Measurements from ENCODE around the gene MORN2. TPM values are rescaled to one million over a fixed set of nuclear protein-coding genes. Genes with fewer than 3 reads are reported as not detected.

MORN2 gene
- total and polyA plus RNA-seq, 2 donors (not counting 3 experiments of a cell fraction or from before 2014, with no cell fraction given): 11.6 to 15.0 TPM

- dilution Hi-C loops (cut with MboI; ENCODE audit: extremely low pct_ligation_motif_present, low sequenced_read_pairs): no loop called here
- H3K27me3 ChIP-seq (ENCODE audit: control insufficient read depth in 2 of 2, insufficient read depth in 2 of 2, low read length in 2 of 2): no peaks in the 10 kb centered on the region
- no TSS peak for BruUV-seq (replicated peaks)
- H3K9me1 ChIP-seq (replicated peaks; ENCODE audit: control insufficient read depth, extremely low read depth, insufficient read depth, low read length): no peaks in the 10 kb centered on the region
- DNase-seq (ENCODE audit: low read depth, low spot score) (peak; percentile 40), FAIRE-seq (peak; percentile 31)
- no peaks in the 10 kb centered on the region for H4K20me1 ChIP-seq (replicated peaks; ENCODE audit: control insufficient read depth, extremely low read depth, insufficient read depth, low read length)
- H3K36me3 ChIP-seq (ENCODE audit: control insufficient read depth in 2 of 2, extremely low read depth in 1 of 2, insufficient read depth in 2 of 2, low read length in 2 of 2): peaks cover 0 to 2% of the 10 kb centered on the region in 2 experiments
- no peaks in the 10 kb centered on the region for H3K79me2 ChIP-seq (ENCODE audit: control insufficient read depth, insufficient read depth, low read length)
- H3K27ac ChIP-seq (ENCODE audit: insufficient read depth, low read depth, low read length): no peak overlapping the region
- no peak overlapping the region for H2AFZ ChIP-seq (ENCODE audit: low read depth, low read length)
- no peak overlapping the region for H3K9ac ChIP-seq (replicated peaks; ENCODE audit: extremely low read depth, insufficient read depth, low read length)
- no peak overlapping the region for H3K4me3 ChIP-seq (replicated peaks in 1 of 3; ENCODE audit: insufficient read depth in 1 of 3, low read depth in 1 of 3, low read length in 3 of 3)
- H3K4me1 ChIP-seq (ENCODE audit: control insufficient read depth, extremely low read depth, insufficient read depth, low read length): no peaks in the 10 kb centered on the region
- POLR2A ChIA-PET: interaction anchor here (1.5 kb wide), 1 partner anchor 84 kb away, joined by 8 read pairs; the partner anchor contains the start of gene SRSF7
- no peak for TF ChIP-seq JUN (IDR thresholded peaks at IDR 0.05; ENCODE audit: borderline replicate concordance, insufficient read depth, insufficient read length, low read depth)
- no peak for TF ChIP-seq GATA2 (IDR thresholded peaks at IDR 0.05; ENCODE audit: insufficient read depth, insufficient read length, low read depth, low read length)
- peak; percentile 17 to 35 for TF ChIP-seq CTCF (IDR thresholded peaks at IDR 0.05; ENCODE audit: extremely low read depth in 1 of 2, insufficient read depth in 1 of 2, low read depth in 1 of 2, low read length in 2 of 2)
- no peak overlapping the region for H3K4me2 ChIP-seq (ENCODE audit: insufficient read depth, low read length)
- H3K9me3 ChIP-seq (replicated peaks; ENCODE audit: control insufficient read depth, insufficient read depth, low read length): no peaks in the 10 kb centered on the region
- CTCF ChIA-PET: interaction anchor here (0.6 to 2.5 kb wide), 11 partner anchors 9 to 253 kb away, joined by 3 to 14 read pairs (median 4); partner anchors contain the start of gene SRSF7
- intact Hi-C loops (cut with micrococcal nuclease): loop anchor here (1.0 to 2.0 kb wide), 3 partner anchors 84 to 520 kb away; partner anchors contain the start of gene SRSF7
These were observed 40.7 kb upstream of the MORN2 start for GRCh38 chr2:38835015-38835601.

GRCh38 chr2:38835990-38836389 is 39.8 kb upstream of the MORN2 start:
- Histone ChIP-seq H3K27me3 (ENCODE audit: control insufficient read depth in 2 of 2, insufficient read depth in 2 of 2, low read length in 2 of 2) (no peaks in the 10 kb centered on the region), H3K9ac (replicated peaks; ENCODE audit: extremely low read depth, insufficient read depth, low read length) (no peak overlapping the region), H3K9me3 (replicated peaks; ENCODE audit: control insufficient read depth, insufficient read depth, low read length) (no peaks in the 10 kb centered on the region), H2AFZ (ENCODE audit: low read depth, low read length) (no peak overlapping the region), H3K4me1 (ENCODE audit: control insufficient read depth, extremely low read depth, insufficient read depth, low read length) (no peaks in the 10 kb centered on the region), H3K79me2 (ENCODE audit: control insufficient read depth, insufficient read depth, low read length) (no peaks in the 10 kb centered on the region), H3K27ac (ENCODE audit: insufficient read depth, low read depth, low read length) (no peak overlapping the region), H3K4me3 (replicated peaks in 1 of 3; ENCODE audit: insufficient read depth in 1 of 3, low read depth in 1 of 3, low read length in 3 of 3) (no peak overlapping the region), H4K20me1 (replicated peaks; ENCODE audit: control insufficient read depth, extremely low read depth, insufficient read depth, low read length) (no peaks in the 10 kb centered on the region), H3K4me2 (ENCODE audit: insufficient read depth, low read length) (no peak overlapping the region), H3K9me1 (replicated peaks; ENCODE audit: control insufficient read depth, extremely low read depth, insufficient read depth, low read length) (no peaks in the 10 kb centered on the region), H3K36me3 (ENCODE audit: control insufficient read depth in 2 of 2, extremely low read depth in 1 of 2, insufficient read depth in 2 of 2, low read length in 2 of 2) (peaks cover 0 to 2% of the 10 kb centered on the region in 2 experiments)
- TF ChIP-seq POLR2A (IDR thresholded peaks at IDR 0.05; ENCODE audit: low read depth, low read length) (no peak), JUN (IDR thresholded peaks at IDR 0.05; ENCODE audit: borderline replicate concordance, insufficient read depth, insufficient read length, low read depth) (no peak), CTCF (IDR thresholded peaks at IDR 0.05; ENCODE audit: extremely low read depth in 1 of 2, insufficient read depth in 1 of 2, low read depth in 1 of 2, low read length in 2 of 2) (no peak), POLR2AphosphoS5 (IDR thresholded peaks at IDR 0.05; ENCODE audit: insufficient read depth, low read depth, low read length) (no peak), MYC (IDR thresholded peaks at IDR 0.05; ENCODE audit: low read depth, low read length) (no peak), MAX (IDR thresholded peaks at IDR 0.05; ENCODE audit: insufficient read depth, insufficient read length) (no peak), FOS (IDR thresholded peaks at IDR 0.05; ENCODE audit: borderline replicate concordance, insufficient read depth, low read length) (no peak), GATA2 (IDR thresholded peaks at IDR 0.05; ENCODE audit: insufficient read depth, insufficient read length, low read depth, low read length) (no peak)
- dilution Hi-C loops (cut with MboI; ENCODE audit: extremely low pct_ligation_motif_present, low sequenced_read_pairs) (no loop called here), intact Hi-C loops (cut with micrococcal nuclease) (loop anchor here (1.0 to 2.0 kb wide), 3 partner anchors 85 to 521 kb away; partner anchors contain the start of gene SRSF7)
- CTCF ChIA-PET: interaction anchor here (0.8 to 2.5 kb wide), 4 partner anchors 10 to 521 kb away, joined by 3 to 14 read pairs (median 6); no protein-coding TSS in a partner anchor
- BruUV-seq (replicated peaks): no TSS peak
- FAIRE-seq: no peak
- POLR2A ChIA-PET: interaction anchor here (0.8 kb wide), 1 partner anchor 85 kb away, joined by 3 read pairs; the partner anchor contains the start of gene SRSF7
- no peak for DNase-seq (ENCODE audit: low read depth, low spot score)

All from endothelial cell of umbilical vein (primary cell).